HG02938 (cell line): ENCODE results near the gene RFLNA.
"Not testable (repeated sequence)": the region's sequence is repeated elsewhere in the genome, so short reads cannot be mapped to it uniquely, and the experiment has no call there.

Source experiments
- ATAC-seq: cut with Tn5 transposase; IDR thresholded peaks from one replicate; pipeline ENCODE4 v1.9.1; 2021; ENCODE audit warnings: mild to moderate bottlenecking, moderate library complexity; ENCODE audit not compliant: unreplicated experiment

Gene RFLNA

DNA sequence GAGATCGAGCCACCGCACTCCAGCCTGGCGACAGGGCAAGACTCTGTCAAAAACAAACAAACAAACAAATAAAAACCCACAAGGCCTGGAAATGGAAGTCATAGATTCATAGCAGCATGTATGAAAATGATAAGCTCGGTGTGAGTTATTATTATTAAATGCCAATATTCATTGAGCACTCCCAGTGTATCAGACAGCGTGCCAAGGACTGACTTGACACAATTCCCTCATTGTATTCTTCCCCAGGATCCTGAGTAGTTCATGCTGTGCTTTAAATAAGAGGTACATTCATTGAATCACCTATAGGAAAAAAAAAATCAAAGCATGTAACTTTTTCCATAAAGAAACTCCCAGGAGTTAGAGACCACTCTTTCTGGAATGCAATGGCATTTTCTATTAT, 12.6 kb upstream of the RFLNA start:
- no peak for ATAC-seq

DNA sequence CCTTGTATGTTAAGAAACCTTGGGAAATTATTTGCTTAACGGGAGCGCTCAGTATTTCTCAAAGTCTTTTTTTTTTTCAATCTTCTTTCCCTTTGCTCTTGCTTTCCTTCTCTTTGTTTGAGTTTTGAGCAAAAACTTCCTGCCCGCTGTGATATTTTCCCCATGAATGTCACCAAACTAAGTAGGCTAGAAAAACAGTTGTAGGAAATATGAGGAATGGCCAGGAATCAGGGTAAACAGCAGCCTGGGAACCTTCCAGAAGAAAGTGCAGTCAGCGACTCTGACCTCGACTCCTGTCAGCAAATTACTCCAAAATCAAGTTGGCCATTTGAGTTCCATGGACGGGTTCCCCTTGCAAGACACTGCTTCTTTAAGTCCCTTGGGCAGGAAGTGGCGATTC, 11.6 kb upstream of the RFLNA start:
- no peak for ATAC-seq

DNA sequence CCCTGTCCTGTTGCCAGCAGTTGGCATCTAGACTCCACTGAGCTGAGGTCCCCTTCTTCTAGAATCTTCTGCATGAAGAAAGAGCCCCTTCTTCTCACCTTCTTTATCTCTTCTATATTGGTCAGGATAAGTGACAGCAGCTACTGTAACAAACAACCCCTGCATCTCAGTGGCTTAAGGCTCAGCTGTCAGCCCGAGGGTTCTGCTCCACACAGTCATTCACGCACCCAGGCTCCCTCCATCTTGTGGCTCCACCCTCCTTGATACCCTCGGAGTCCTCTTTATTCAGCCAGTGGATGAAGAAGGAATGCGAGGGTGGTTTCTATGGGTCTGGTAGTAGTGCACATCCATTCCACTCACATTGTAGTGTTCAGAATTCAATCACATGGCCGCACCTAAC, 10.5 kb upstream of the RFLNA start:
- ATAC-seq: no peak

DNA sequence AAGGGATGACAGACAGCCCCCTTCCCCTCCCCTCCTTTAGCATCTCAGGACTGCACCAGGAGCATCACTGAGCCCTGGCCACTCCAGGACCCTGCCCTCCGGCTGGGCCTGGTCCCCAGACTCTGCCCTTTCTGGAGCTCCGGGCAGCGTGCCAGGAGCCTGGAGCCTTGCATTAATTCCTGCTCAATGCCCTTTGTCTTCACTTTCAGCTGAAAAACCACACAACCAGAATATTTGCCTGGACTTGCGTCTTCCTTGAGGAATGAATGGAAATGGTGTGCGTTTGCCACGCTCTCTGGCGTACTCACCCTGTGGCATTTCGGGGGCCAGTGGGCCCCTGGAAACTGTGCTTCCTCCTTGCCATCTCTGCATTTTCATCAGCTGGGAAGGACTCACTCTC, 8.5 kb upstream of the RFLNA start:
- ATAC-seq: no peak

DNA sequence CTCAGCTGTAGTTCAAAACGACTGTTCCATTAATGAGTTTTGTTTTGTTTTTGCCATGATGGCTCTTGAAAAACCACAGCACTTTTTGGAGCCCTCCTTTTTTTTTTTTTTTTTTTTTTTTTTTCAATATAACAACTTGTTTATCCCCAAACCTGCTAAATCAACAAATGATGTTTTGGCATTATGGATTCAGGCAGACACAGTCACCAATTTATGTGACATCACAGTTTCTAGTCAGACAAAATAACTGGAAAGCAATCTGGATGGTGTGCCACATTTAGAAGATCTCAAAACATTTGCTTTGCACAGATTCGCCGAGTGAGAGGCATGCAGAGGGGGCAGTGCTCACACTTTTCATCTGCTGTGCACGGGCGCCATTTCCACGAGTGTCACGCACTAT, 7.9 kb upstream of the RFLNA start:
- ATAC-seq: no peak

DNA sequence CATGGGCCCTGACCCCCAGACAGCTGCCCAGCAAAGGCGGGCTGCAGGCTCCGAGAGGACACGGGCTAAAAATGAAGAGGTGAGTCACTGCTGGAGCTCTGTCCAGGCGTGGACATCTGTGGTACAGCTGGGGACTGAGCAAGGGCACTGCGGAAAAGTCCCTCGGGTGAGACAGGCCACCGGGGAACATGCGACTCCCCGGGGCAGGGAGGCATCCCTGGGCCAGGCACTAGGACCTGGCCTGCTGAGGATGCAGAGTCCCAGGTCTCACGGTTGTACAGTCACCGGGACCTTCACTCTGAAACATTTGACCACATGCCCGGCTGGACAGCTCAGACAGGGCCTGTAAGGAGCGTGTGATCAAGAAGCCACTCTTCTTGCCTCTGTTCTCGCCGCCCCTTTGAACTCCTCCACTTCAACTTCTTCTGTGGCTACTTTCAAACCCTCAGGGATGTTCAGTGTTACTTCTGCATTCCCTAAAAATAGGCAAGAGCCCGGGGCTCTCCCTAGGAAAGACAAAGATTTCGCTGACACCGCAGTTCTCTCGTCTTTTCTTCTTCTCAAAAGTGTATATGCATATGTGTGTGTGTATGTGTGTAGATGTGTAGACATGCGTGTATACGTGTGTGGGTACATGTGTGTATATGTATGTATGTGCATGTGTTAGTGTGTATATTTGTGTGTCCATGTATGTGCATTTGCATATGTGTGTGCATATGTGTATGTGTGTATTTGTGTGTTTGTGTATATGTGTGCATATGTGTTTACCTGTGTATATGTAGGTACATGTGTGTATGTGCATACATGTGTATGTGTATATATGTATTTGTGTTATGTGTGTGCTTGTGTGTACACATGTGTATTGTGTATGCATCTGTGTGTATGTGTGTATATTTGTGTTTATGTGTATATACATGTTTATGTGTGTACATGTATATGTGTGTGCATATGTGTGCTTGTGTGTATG, 5.0 kb upstream of the RFLNA start:
- ATAC-seq: no peak

DNA sequence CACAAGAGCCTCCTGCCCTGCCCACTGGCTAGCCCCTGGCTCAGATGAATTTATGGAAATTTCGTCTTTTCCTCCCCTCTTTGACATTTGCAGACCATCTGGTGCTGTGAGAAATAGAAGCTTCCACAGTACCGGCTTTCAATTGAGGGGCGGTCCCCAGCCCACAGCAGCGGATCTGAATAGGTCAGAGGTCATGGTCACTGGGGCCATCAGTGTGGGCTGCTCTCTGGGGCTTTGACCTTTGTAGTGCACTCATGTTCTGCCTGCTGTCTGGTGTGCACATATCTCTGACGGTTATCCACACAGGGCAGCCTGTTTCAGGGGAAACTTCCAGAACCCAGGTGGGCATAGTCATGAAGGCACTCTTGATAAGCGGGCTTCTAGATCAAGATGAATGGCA, 2.5 kb upstream of the RFLNA start:
- ATAC-seq: no peak

DNA sequence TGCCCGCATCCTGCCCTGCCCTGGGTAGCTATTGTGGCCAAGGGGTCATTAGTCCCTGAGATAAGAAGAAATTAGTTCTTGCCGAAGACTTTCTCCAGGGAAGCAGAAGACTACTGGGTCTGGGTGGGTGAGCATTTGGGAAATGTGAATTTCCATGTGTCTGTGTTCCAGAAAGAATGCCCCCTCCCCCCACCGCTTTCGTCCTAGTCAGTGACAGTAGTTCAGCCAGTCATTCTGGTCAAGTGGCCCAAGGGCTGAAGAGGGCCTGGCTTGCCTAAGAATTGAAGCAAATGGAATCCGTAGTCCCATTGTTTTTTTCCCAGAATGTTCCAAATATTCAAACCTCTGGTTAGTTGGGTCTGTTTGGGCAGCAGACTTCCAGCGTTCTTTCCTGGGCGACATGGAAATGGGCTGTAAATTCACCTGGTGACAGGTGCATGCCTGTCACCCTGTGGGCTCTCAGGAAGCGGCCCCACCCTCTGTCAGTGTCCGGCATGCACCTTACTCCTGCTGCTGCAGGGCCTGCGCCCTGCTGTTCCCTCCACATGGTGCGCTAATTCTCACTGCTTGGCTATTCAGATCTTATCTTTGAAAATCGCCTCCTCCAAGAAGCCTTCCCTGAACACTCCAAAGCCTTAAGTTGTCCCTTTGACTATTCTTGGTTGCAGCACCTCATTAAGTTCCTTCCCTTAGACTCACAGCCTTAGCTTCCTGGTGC, 1.4 kb upstream of the RFLNA start:
- ATAC-seq: no peak

DNA sequence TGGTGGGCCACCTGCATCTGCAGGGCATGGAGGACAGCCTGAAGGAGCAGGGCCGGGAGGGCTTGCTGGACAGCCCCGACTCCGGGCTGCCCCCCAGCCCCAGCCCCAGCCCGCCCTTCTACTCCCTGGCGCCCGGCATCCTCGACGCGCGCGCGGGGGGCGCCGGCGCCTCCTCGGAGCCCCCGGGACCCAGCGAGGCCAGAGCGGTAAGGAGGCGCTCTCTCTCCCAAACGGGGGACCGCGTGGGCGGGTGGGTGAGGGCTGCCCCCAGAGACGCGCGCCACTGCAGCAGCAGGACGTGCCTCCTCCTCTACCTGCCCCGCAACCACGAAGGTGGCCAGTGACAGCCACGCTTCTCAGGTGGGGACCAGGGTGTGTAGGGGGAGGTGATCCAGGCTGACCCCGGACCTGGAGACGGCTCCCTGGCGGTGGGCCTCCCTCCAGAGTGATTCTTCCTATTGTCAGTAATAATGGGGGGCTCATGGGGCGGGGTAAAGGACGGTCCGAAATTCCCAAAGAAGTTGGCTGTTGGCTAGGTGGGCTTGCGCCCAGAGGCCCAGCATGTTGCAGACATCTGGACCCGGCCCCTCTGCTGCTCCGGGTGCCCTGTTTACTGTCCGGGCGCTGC, 652 bp downstream of the RFLNA start:
- no peak for ATAC-seq

DNA sequence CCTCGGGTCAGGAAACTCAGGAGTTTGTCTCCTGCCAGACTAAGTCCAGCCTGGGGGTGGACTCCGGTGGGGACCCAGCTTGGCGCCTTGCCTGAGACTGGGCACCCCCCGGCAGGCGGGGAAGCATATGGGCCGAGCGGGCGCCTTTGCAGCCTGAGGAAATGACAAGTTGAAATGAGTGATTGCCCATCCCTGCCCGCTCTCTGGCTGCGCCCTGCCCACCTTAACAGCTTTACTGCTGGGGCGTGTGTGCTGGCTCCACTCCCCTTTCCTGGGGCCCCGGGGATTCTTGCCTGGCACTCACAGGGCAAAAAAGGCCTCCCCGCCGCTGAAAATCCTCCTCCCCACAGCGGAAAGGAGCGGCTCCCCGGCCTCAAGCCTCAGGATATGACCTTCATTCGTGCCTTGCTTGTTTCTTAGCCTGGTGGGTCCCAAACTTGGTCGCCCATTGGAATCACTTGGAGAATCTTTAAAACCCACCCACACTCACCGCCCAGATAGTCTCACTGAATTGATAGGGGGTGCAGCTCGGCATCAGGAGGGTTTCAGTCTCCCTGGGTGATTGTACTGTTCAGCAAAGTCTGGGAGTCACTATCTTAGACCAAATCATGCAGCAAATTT, 1.5 kb downstream of the RFLNA start:
- ATAC-seq: no peak

DNA sequence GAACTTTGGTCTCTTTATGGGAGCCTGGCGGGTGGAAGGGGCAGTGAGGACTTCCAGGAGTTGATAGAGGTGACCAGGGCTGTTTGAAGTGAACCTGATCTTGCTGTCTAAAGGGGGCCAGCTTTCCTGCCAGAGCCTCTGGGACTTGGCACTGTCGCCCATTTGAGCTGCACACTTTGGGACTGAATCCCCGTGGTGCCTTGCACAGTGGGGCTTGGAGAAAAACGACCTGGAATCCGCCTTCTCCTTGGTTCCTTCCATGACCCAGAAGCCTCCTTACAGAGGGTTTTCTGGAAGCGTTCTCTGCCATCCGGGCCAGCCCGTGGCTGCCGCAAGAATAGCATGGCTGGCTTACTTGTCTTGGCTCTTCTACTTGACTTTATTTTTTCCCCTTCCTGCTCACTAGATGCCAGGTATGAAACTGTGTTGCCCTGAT, 2.0 kb downstream of the RFLNA start:
- no peak for ATAC-seq

DNA sequence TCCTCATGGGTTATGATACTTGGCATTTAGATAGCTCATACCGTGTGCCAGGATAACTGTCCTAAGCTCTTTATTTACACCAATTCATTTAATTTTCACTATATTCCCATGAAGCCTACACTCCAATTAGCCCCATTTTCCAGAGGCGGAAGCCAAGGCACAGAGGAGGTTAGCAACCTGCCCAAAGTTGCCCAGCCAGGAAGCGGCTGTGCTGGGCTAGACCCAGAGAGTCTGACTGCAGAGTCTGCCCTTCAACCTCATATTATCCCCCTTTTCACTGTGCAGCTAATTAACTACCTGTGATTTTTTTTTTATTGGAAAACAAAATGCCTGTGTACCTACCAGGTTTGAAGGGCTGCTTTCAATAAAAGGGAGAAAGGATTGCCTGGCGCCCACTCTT, 2.5 kb downstream of the RFLNA start:
- ATAC-seq: no peak

DNA sequence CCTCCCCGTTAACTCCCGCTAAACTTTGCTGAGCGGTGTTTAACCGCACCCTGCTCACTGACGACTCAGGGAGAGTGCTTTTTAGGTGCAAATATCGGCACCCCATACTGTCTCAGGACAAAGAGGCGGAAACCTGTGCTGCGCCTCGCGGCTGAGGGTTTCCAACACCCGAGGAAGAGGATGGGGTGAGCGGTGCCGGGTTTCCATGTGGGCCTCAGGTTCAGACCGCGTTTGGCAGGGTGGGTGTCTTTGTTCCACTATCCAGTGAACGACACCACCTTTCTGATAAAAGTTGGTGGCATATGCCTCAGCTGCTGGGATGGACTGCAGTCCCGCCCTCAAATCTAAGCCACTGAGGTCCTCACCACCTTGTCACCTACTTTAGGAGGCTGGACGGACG, 3.0 kb downstream of the RFLNA start:
- no peak for ATAC-seq

DNA sequence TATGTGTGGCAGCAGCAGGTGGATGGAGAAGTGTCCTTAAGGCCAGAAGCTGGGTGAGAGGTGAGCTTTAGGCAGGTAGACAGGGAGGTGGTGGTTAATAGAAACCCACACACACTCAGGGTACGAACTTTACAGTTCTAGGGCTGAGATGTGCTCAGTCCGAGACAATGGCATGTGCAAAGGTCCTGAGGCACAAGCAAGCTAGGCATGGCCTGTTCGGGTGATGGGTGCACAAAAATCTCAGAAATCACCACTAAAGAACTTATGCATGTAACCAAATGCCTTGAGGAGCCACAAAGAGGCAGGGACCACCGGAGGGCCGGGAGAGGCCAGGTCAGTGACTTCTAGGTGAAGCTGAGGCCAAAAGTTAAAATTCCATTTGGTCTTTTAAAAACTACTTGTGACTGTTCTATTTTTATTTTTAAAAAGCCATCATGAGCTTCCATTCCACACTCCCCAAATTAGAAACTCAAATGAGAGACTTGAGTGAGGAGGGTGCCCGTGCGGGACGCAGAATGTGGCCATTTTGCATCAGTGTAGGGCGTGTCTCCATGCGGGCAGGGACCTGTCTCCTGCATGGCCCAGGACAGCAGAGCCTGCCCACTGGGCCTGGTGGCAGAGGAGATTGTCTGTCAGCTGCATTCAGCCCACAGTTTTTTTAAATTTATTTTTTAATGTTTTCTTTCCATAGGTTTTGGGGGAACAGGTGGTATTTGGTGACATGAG, 4.0 kb downstream of the RFLNA start:
- ATAC-seq: no peak

DNA sequence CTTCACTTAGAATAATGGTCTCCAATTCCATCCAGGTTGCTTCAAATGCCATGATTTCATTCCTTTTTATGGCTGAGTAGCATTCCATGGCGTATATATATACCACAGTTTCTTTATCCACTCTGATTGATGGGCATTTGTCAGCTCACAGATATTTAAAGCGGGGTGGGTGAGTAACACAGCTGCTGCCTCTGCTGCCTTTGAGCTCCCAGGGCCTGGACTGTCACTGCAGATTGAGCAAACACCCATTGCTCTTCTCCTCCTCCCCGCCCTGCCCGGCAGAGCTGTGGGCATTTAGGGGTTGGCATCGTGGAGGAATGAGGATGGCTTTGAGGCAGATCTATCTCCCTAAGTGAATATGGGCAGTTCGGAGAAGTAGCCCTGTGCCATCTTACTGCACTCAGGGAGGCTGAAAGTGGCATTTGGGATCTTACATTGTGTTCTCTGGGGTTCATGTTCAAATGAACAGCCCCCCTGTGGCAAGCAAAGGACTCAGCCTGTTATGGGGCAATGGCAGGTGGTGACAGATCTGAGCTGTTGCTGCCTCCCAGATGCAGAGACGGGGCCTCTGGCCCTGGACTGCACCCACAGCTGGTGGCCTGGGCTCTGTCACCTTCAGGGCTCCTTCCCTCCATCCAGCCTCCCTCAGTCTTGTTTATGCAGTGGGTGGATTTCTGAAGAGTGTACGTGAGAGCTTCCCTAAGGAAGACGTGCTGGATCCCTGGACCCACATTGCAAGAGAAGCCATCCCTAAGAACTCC, 4.9 kb downstream of the RFLNA start:
- no peak for ATAC-seq

DNA sequence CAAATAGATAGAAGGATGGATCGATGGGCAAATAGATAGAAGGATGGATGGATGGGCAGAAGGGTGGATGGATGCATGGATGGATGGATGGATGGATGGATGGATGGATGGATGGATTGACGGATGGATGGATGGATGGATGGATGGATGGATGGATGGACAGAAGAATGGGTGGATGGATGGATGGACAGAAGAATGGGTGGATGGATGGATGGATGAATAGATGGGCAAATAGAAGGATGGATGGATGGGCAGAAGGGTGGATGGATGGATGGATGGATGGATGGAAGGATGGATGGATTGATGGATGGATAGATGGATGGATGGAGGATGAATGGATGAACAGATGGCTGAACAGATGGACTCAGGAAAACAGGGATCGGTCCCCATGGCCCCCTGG, 5.8 kb downstream of the RFLNA start:
- not testable (repeated sequence) for ATAC-seq

DNA sequence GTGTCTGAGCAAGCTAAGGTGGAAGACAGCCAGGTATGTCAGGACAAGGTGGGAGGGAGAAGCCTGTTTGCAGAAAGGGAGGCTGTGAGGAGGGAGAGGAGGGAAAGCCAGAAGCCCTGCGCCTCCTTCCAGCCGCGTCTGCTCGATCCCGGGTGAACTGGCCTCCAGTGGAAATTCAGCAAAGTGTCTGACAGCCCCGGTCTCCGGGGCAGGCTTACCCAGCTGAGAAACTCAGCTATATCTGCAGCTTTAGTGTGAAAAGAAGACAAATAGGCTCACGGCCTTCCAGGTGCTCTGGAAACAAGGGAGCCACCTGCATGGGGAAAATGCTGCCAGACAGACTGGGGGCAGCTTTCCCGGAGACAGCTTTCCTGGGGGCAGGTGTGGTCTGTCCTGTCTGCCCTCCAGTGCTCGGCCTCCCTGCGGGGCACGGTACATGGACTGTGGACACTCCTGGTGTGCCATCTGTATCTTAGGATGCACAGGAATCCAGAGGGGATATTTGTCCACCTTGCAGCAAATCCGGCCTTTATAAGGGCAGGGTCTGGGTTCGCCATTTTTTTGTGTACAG, 6.3 kb downstream of the RFLNA start:
- no peak for ATAC-seq

DNA sequence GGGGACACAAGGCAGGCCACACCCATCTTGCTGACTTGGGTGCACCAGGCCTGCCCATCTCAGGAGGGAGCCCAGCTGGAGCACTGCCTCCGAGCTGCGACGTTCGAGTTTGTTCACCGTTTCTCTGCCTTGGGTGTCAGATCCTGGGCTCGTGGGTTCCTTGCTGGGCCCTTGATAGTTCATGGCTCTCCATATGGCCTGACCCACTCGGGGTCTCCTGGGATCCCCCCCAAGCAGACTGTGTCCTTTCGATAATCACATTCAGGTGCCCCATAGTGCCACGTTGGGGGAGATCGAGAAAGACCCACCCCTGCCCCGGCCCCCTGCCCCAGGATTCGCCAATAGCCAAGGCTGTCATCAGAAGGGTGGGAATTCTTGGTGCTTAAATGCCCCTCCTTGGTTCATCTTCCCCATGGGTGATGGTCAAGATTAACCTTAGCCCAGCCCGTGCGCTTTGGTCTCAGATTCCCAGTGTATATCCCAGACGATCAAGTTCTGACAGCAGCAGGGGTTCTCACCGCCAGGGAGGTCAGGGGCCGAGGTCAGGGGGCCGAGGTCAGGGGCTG, 7.4 kb downstream of the RFLNA start:
- no peak for ATAC-seq
